Measurements from ENCODE around the gene PITHD1. TPM values are rescaled to one million over a fixed set of nuclear protein-coding genes. Genes with fewer than 3 reads are reported as not detected.
"Not testable (repeated sequence)": the region's sequence is repeated elsewhere in the genome, so short reads cannot be mapped to it uniquely, and the experiment has no call there.

Gene PITHD1
- polyA plus RNA-seq, 12 donors = 32.9 to 54.7 (median 40.8) TPM; not detected in 1

DNA sequence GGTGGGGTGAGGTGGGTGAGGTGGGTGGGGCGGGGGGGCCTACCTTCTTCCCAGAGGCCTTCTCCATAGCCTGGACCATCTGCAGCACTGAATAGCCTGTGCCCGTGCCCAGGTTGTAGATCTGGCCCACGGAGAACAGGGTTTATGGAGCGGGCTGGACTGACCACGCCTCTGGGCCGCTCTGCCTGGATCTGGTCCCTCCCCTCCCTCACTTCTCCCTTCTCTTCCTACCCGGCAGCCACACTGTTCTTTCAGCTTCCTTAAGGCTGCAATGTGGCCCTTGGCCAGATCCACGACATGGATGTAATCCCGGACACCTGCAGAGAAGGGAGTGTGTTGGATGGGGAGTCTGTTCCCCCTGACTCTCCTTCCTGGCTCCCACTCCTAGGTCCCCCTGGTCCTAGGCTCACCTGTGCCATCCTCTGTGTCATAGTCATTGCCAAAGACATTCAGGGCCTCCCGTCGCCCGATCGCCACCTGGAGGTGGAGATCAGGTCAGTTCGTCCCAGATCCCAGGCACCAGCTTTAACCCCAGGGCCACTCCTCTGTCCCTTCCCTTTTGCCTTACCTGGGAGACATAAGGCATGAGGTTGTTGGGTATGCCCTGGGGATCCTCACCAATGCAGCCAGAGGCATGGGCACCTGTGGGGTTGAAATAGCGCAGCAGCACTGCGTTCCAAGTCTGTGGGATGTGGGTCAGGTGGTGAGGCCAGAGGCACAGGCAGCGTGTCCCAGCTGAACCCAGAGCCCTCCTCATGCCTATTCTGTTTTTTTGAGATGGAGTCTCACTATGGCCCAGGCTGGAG is 18.5 kb downstream of the PITHD1 start:
- no peak for DNase-seq

DNA sequence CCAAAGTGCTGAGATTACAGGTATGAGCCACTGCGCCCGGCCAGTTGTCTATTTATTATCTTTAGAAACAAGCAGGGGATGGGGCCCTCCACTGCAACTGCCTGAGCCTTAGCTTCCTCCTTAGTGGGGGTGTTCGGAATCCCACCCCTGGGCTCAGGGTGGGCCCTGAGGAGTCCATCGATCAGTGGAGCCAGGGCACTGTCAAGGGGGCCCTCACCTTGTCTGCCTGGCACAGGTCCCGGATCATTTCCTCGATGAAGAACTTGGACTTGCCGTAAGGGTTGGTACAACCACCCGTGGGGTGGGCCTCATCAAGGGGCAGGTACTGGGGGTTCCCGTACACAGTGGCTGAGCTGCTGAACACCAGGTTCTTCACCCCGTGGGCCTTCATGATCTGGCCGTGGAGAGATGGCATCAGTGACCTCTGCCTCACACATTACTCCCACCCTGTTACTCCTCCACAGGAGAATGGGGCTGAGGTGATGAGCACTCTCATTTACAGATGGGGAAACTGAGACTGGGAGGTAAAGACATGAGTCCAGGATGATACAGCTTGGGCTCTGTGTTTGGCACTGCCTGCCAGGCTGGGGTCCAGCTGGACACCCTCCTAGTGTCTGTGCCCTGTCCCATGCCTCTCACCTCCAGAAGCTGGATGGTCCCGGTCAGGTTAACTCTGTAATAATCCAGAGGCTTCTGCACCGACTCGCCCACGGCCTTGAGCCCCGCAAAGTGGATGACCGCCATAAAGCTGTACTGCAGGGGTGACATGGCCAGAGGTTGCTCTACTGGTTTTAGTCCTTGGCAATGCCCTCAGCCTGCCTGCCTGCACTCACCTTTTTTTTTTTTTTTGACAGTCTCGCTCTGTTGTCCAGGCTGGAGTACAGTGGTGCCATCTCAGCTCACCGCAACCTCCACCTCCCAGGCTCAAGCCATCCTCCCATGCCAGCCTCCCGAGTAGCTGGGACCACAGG is 19.5 kb downstream of the PITHD1 start:
- no peak for DNase-seq

DNA sequence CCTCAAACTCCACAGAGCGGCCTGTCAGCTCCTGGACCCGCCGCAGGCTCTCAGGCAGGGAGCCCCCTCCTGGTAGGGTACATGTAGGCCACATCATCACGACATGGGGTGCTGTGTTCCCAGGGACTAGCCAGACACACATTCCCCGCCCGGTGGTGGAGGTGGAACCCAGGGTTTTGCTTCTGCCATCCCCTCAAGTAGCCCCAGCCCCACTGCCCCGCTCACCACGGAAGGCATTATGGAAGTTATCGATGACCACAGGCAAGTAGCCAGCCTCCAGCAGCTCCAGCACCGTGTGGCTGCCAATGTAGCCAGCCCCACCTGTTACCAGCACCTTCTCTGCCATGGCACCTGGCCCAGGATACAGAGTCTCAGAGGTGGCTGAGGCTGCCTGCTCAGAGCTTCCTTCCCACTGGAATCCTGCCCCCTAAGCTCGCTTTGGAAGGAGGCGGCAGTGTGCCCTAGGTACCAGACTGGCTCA is 20.5 kb downstream of the PITHD1 start:
- no peak for DNase-seq

DNA sequence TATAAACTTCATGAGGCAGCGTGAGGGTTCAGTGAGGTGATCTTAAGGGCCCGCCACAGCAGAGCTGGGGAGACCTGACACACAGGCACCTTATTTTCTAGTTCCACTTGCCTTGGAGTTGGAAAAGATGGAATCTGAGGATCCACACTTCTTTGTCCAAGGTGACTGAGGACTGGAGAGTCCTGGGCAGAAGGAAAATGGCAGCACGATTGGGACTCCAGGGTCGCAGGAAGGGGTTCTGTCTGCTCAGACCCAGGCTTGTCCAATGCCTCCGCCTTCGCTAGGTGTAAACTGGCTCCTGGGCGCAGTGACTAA is 21.0 kb downstream of the PITHD1 start:
- DNase-seq = no peak

DNA sequence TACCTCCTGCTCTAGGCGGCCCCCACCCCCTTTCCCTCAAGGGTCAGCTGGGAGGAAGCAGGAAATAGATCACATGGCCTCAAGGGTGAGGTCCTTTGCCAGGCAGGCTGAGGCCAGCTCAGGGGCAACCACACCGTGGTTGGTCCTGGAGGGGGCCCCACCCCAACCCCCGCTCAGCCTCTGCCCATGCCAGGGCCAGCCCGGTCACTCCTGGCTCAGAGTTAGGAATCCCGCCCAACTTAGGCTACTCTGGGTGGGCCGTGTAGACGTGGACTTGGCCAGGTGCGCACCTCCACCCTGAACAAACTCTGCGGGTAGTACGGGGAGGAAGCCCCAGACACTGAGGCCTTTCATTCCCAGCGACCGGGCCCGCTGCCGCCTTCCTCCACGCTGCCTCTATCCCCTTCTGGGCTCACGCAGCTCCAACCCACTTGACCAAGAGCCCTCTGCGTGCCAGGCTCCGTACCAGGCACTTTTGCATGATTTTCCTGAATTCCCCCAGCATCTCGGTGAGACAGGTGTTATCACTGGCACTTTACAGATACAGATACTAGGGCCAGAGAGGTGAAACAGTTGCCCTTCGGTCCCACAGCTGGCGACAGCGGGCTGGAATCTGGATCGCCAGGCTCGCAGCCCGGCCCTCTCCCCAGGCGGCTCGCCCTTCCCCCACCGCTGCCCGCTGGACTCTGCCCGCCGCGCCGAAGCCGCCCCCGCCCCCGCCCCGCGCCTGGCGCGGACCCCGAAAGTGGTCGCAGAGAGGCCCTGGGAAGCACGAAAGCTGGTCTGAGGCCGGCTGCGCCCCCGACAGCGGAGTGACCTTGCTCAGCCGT is 21.6 kb downstream of the PITHD1 start:
- no peak for DNase-seq

GRCh38 chr1:23800400-23801337 is 22.5 kb downstream of the PITHD1 start, which contains the start of gene GALE:
TSS of gene GALE (minus strand) at chr1:23800754. CDS start at chr1:23799007, 1,747 bp downstream.
- DNase-seq = peak; percentile 97

DNA sequence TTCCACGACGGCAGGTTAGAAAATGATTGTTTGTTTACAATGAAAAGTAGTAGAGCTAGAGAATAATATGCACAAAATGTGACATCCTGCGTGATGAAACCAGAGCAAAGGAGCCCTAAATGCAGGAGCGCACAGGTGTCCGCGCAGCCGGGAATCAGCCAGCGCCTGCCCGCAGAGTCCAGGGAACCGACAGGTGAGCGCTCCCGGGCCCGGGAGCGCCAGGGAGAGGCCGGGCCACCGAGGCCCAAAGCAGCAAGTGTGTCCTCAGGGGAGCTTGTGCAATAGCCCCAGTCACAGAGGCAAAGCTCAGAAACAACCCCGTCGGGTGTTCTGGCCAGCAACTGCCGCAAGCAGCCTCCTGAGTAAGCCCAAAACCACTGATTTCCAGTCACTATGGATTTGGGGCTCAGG is 23.1 kb downstream of the PITHD1 start:
- no peak for DNase-seq

DNA sequence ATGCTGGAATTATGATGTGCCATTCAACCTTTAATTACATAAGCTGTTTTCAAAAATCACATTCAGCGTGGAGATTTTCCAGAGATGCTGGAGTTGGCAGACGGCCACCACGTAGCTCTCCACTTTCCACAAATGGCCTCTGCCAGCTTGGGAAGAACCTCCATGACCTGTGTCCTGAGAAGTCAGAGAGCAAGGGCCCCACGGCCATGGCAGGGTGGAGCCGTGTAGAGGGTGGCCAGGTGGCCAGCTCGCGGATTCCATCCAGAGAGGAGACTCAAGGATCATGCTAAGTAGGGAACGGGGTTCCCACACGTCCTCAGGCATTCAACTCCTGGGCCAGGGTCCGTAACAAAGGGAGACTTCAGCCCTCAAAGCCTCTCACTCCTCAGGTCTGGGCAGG is 23.7 kb downstream of the PITHD1 start:
- DNase-seq = no peak

- DNase-seq = not testable (repeated sequence)
Observed at GRCh38 chr1:23802809-23803342, 24.7 kb downstream of the PITHD1 start.

- no peak for DNase-seq
Observed at GRCh38 chr1:23803674-23804073, 25.5 kb downstream of the PITHD1 start.

GRCh38 chr1:23804183-23804835 is 26.1 kb downstream of the PITHD1 start:
- no peak for DNase-seq

- DNase-seq = no peak
Observed at GRCh38 chr1:23805025-23805424, 26.8 kb downstream of the PITHD1 start.

DNA sequence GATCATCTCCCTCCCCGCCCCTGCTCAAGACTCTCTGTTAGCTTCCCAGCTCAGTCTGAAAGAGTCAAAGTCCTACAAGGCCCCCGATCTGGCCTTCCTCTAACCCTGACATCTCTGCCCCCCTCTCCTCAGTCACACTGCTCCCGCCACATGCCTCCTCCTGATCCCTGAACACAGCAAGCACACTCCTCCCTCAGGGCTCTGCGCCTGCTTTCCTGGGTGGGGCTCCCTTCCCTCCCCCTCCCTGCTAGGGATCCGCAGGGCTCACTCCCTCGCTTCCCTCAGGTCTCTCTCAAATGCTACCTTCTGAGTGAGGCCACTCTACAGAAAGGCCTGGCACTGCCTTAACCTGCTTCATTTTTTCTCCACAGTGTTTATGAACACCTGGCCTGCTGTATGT is 28.1 kb downstream of the PITHD1 start:
- no peak for DNase-seq

GRCh38 chr1:23807453-23807852 is 29.2 kb downstream of the PITHD1 start:
- no peak for DNase-seq

- DNase-seq = no peak
Observed at GRCh38 chr1:23809751-23810171, 31.5 kb downstream of the PITHD1 start.

DNA sequence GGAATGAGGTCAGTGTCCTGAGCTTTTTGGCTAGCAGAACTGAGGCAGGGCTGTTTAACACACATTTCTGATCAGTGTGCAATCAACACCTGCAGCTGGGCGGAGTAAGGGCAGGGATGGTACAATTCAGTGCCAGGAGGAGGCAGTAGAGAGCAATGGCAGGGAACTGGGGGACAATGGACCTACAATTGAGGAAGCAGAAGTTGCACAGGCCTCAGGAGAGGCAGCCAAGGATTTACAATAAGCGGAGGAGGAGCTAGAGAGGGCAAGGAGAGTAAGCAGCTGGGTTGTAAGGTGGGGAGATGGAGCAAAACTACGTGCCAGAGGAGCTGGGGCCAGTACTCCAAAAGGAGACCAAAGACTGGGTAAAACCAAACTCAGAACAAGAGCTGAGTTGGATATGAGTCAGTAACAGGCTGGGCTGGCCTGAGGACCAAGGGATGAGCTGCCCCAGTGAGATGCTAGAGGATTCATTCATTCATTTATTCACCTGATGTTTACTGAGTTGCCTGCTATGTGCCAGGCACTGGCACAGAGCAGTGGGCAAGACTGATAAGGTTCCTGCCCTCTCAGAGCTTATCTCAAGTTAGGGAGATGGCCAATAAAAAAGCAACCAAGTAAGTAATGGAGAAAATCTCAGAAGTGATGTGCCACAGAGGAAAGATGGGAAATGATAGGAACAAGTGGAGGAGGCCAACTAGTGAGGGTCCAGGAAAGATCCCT is 32.8 kb downstream of the PITHD1 start:
- no peak for DNase-seq

GRCh38 chr1:23814016-23814415 is 35.8 kb downstream of the PITHD1 start:
- DNase-seq = no peak

DNA sequence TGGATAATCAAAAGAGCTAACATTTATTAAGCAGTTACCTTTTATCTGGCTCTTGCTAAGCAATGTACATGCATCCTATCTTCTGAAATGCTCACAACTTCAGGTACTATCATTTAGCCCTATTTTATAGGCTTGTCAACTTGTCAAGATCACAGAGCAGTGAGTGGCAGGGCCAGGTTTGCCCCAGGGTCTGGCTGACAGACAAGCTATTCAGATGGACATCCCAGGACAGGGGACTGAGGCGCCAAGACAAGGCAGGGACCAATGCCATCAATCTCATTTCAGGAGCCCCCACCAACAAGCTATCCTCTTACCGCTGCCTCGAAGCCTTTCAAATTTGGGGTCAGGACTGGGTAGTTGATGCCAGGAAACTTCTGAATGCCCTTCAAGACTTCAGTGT is 38.1 kb downstream of the PITHD1 start:
- DNase-seq = no peak

DNA sequence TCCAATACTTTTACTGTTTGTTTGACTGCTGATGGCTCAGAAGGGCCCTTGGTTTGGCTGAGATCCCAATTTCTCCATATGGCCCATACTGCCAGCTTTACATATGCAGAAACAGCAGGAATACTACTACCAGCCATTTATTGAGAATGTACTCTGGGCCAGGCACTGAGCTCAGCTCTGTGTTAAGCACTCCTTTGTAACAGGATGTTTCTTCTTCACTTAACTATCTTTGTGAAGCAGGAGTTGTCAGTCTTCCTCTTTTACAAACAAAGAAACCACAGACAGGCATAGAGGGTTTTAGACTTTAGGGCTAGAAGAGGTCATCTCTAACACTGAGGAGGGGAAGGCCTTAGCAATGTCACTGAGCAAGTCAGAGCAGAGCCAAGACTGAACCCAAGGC is 38.7 kb downstream of the PITHD1 start:
- DNase-seq = no peak

Measured in muscle of arm (tissue), 12 donors.